Endothelial cell of umbilical vein (primary cell): ENCODE data around the gene TMEM126A. TPM values are rescaled to one million over a fixed set of nuclear protein-coding genes. Genes with fewer than 3 reads are reported as not detected.

Source experiments
- BruUV-seq: library from RNA; stranded (reverse); fragments of 400-500 nt; replicated peaks from 2 replicates; lab custom pipeline; 2021; lab: Mats Ljungman, UMichigan
- CTCF ChIA-PET: fragments of 300-600, 350-600 bp; sonication (Branson Sonifier 250); formaldehyde crosslinking; loops from one replicate; lab custom pipeline; 2021; ENCODE audit warnings: antibody characterized with exemption, inconsistent platforms; lab: Charles Lee
- POLR2A ChIA-PET: fragments of 300-600, 350-600 bp; sonication (Branson Sonifier 250); formaldehyde crosslinking; loops from one replicate; lab custom pipeline; 2021; ENCODE audit warnings: antibody characterized with exemption, inconsistent platforms; lab: Charles Lee
- DNase-seq: peaks from one replicate; pipeline ENCODE4 v3.0.0-alpha.2; 2011; ENCODE audit warnings: low read depth, low spot score
- FAIRE-seq: peaks from 2 replicates; lab custom pipeline; 2011; peaks lifted over from hg19 to GRCh38; lab: Jason Lieb, UNC
- H2AFZ ChIP-seq: 2 replicates; pipeline ENCODE4 v1.6.0; 2012; ENCODE audit warnings: low read depth, low read length, control low read depth, inconsistent platforms
- H3K27ac ChIP-seq: 2 replicates; pipeline ENCODE4 v1.5.1; 2011; ENCODE audit warnings: low read depth, mild to moderate bottlenecking, control low read depth, low read length, moderate library complexity; ENCODE audit not compliant: insufficient read depth
- H3K27me3 ChIP-seq, 2 experiments: 2 replicates each; pipeline versions ENCODE4 v1.6.0 to v1.6.1; 2011; ENCODE audit warnings: low read length in 2 of 2, mixed read lengths in 1 of 2; ENCODE audit not compliant: control insufficient read depth in 2 of 2, insufficient read depth in 2 of 2
- H3K36me3 ChIP-seq, 2 experiments: 2 replicates in 1 of 2; 3 replicates in 1 of 2; pipeline ENCODE4 v1.5.1; 2011; ENCODE audit warnings: low read length in 2 of 2, mild to moderate bottlenecking in 1 of 2, moderate library complexity in 1 of 2; ENCODE audit not compliant: control insufficient read depth in 2 of 2, insufficient read depth in 2 of 2; ENCODE audit errors: extremely low read depth in 1 of 2
- H3K4me1 ChIP-seq: 3 replicates; pipeline ENCODE4 v1.5.1; 2011; ENCODE audit warnings: mild to moderate bottlenecking, low read length; ENCODE audit not compliant: control insufficient read depth, insufficient read depth; ENCODE audit errors: extremely low read depth
- H3K4me2 ChIP-seq: 2 replicates; pipeline ENCODE4 v1.6.1; 2011; ENCODE audit warnings: low read length, control low read depth, mixed read lengths; ENCODE audit not compliant: insufficient read depth
- H3K4me3 ChIP-seq, 3 experiments: fragments of 200-600 bp in 1 of 3; sonication (generic), shearing (Covaris generic) in 1 of 3; replicated peaks in 1 of 3; 2 replicates each; pipeline ENCODE4 v1.5.1; 2011 to 2016; ENCODE audit warnings: control low read depth in 3 of 3, low read length in 3 of 3, mild to moderate bottlenecking in 2 of 3, inconsistent platforms in 1 of 3, low read depth in 1 of 3, moderate library complexity in 1 of 3; ENCODE audit not compliant: insufficient read depth in 1 of 3
- H3K79me2 ChIP-seq: 2 replicates; pipeline ENCODE4 v1.6.0; 2012; ENCODE audit warnings: low read length, inconsistent platforms; ENCODE audit not compliant: control insufficient read depth, insufficient read depth
- H3K9ac ChIP-seq: replicated peaks from 2 replicates; pipeline ENCODE3; 2011; ENCODE audit warnings: low read length, control low read depth; ENCODE audit not compliant: insufficient read depth; ENCODE audit errors: extremely low read depth
- H3K9me1 ChIP-seq: replicated peaks from 3 replicates; pipeline ENCODE4 v1.6.0; 2011; ENCODE audit warnings: mild to moderate bottlenecking, low read length; ENCODE audit not compliant: control insufficient read depth, insufficient read depth; ENCODE audit errors: extremely low read depth
- H3K9me3 ChIP-seq: replicated peaks from 2 replicates; pipeline ENCODE4 v1.5.1; 2012; ENCODE audit warnings: low read length, inconsistent platforms; ENCODE audit not compliant: control insufficient read depth, insufficient read depth
- H4K20me1 ChIP-seq: replicated peaks from 2 replicates; pipeline ENCODE3; 2011; ENCODE audit warnings: mild to moderate bottlenecking, low read length; ENCODE audit not compliant: control insufficient read depth, insufficient read depth; ENCODE audit errors: extremely low read depth
- CTCF ChIP-seq, 2 donors: IDR thresholded peaks; 1 replicate in 1 of 2; 2 replicates in 1 of 2; pipeline ENCODE4 v1.5.1; 2011; ENCODE audit warnings: low read length in 2 of 2, mild to moderate bottlenecking in 2 of 2, moderate library complexity in 2 of 2, control low read depth in 1 of 2, inconsistent platforms in 1 of 2, low read depth in 1 of 2; ENCODE audit not compliant: insufficient read depth in 1 of 2; ENCODE audit errors: extremely low read depth in 1 of 2
- EZH2 ChIP-seq: IDR thresholded peaks from 2 replicates; pipeline ENCODE4 v1.6.1; 2012; ENCODE audit warnings: borderline replicate concordance, low read depth, mild to moderate bottlenecking, moderate library complexity, low read length, inconsistent platforms; ENCODE audit not compliant: severe bottlenecking
- FOS ChIP-seq: IDR thresholded peaks from 2 replicates; pipeline ENCODE4 v1.6.1; 2011; ENCODE audit warnings: mild to moderate bottlenecking, low read length, moderate library complexity, borderline replicate concordance; ENCODE audit not compliant: insufficient read depth
- GATA2 ChIP-seq: IDR thresholded peaks from 2 replicates; pipeline ENCODE4 v1.7.0; 2011; ENCODE audit warnings: low read depth, mild to moderate bottlenecking, moderate library complexity, mixed read lengths, low read length; ENCODE audit not compliant: insufficient read length, insufficient read depth
- JUN ChIP-seq: IDR thresholded peaks from 2 replicates; pipeline ENCODE4 v1.6.1; 2011; ENCODE audit warnings: borderline replicate concordance, low read depth; ENCODE audit not compliant: insufficient read length, insufficient read depth
- MAX ChIP-seq: IDR thresholded peaks from 2 replicates; pipeline ENCODE4 v1.6.1; 2011; ENCODE audit not compliant: insufficient read depth, insufficient read length
- MYC ChIP-seq: IDR thresholded peaks from one replicate; pipeline ENCODE4 v1.6.1; 2011; ENCODE audit warnings: mild to moderate bottlenecking, low read depth, low read length
- POLR2A ChIP-seq: IDR thresholded peaks from 2 replicates; pipeline ENCODE4 v1.6.1; 2012; ENCODE audit warnings: low read depth, mild to moderate bottlenecking, control low read depth, low read length
- POLR2AphosphoS5 ChIP-seq: IDR thresholded peaks from 2 replicates; pipeline ENCODE4 v1.6.1; 2012; ENCODE audit warnings: low read depth, mild to moderate bottlenecking, control low read depth, low read length, moderate library complexity; ENCODE audit not compliant: insufficient read depth
- dilution Hi-C: fragments of 300-500 bp; cut with MboI; formaldehyde crosslinking; loops from one replicate; pipeline ENCODE4 v1.15.0; 2019; ENCODE audit warnings: low sequenced_read_pairs; ENCODE audit not compliant: extremely low pct_ligation_motif_present
- intact Hi-C: fragments of 100-400 bp; cut with micrococcal nuclease; formaldehyde crosslinking; loops from one replicate; pipeline ENCODE4 v1.10.0; 2022
- polyA plus RNA-seq, 4 experiments: library from polyadenylated mRNA; depleted of rRNA in 3 of 4; stranded (reverse) in 3 of 4; unstranded in 1 of 4; fragments of >200 nt; gene quantifications; 2 replicates each; pipeline versions ENCODE4 v1.2.1 to v1.2.3, GENCODE V29; 2011 to 2012; ENCODE audit warnings: missing spikeins in 1 of 4
- total RNA-seq: library from RNA; stranded (reverse); gene quantifications from 2 replicates; pipeline ENCODE4 v1.2.3, GENCODE V29; 2021

Gene TMEM126A
- total and polyA plus RNA-seq, 2 donors (not counting 3 experiments of a cell fraction or from before 2014, with no cell fraction given) = 35.3 to 45.8 TPM

GRCh38 chr11:85643191-85643614 lies 4.6 kb upstream of the TMEM126A start:
- Histone ChIP-seq H3K36me3 (no peaks in the 10 kb centered on the region), H3K4me1 (peaks cover 4% of the 10 kb centered on the region), H3K27me3 (peaks cover 11 to 34% of the 10 kb centered on the region in 2 experiments), H3K4me2 (no peak overlapping the region), H3K9ac (no peak overlapping the region), H4K20me1 (no peaks in the 10 kb centered on the region), H3K27ac (no peak overlapping the region), H2AFZ (no peak overlapping the region), H3K9me3 (no peaks in the 10 kb centered on the region), H3K9me1 (no peaks in the 10 kb centered on the region), H3K79me2 (peaks cover 3% of the 10 kb centered on the region), H3K4me3 (no peak overlapping the region)
- no TSS peak for BruUV-seq
- ChIA-PET POLR2A (no interaction called here), CTCF (no interaction called here)
- dilution Hi-C loops (no loop called here), intact Hi-C loops (no loop called here)
- FAIRE-seq (no peak), DNase-seq (no peak)
- TF ChIP-seq FOS (no peak), MYC (no peak), POLR2A (no peak), MAX (no peak), GATA2 (no peak), CTCF (IDR thresholded peaks at IDR 0.05; ENCODE audit: extremely low read depth in 1 of 2, insufficient read depth in 1 of 2, low read depth in 1 of 2, low read length in 2 of 2) (no peak), POLR2AphosphoS5 (no peak), JUN (no peak), EZH2 (no peak)
